Osteoblast (primary cell): ENCODE data around the gene RNASEH2B. TPM values are rescaled to one million over a fixed set of nuclear protein-coding genes. Genes with fewer than 3 reads are reported as not detected.

Experiments
- DNase-seq: peaks from one replicate; pipeline ENCODE4 v3.0.0; 2011; ENCODE audit warnings: low spot score, mixed read lengths; ENCODE audit not compliant: insufficient read length; ENCODE audit errors: missing footprints
- H2AFZ ChIP-seq: 2 replicates; pipeline ENCODE4 v1.6.0; 2011; ENCODE audit warnings: mild to moderate bottlenecking, low read length
- H3K27ac ChIP-seq: 2 replicates; pipeline ENCODE4 v1.5.1; 2011; ENCODE audit warnings: mild to moderate bottlenecking, low read depth, low read length, moderate library complexity
- H3K27me3 ChIP-seq: 2 replicates; pipeline ENCODE4 v1.6.0; 2012; ENCODE audit warnings: mild to moderate bottlenecking, control low read depth, inconsistent platforms, low read length, moderate library complexity; ENCODE audit not compliant: insufficient read depth
- H3K36me3 ChIP-seq: 2 replicates; pipeline ENCODE4 v1.5.1; 2011; ENCODE audit warnings: mild to moderate bottlenecking, low read length, control low read depth, moderate library complexity; ENCODE audit not compliant: insufficient read depth
- H3K4me1 ChIP-seq: 2 replicates; pipeline ENCODE4 v1.5.1; 2011; ENCODE audit warnings: mild to moderate bottlenecking, low read length, control low read depth, moderate library complexity; ENCODE audit not compliant: insufficient read depth
- H3K4me2 ChIP-seq: 2 replicates; pipeline ENCODE4 v1.6.0; 2011; ENCODE audit warnings: mild to moderate bottlenecking, low read length; ENCODE audit not compliant: insufficient read depth
- H3K4me3 ChIP-seq: fragments of 200-600 bp; sonication (generic); 3 replicates; pipeline ENCODE4 v1.5.1; 2012; ENCODE audit warnings: mild to moderate bottlenecking, low read length, inconsistent platforms; ENCODE audit not compliant: insufficient read depth
- H3K79me2 ChIP-seq: 2 replicates; pipeline ENCODE4 v1.6.0; 2012; ENCODE audit warnings: mild to moderate bottlenecking, low read length, control low read depth, inconsistent platforms; ENCODE audit not compliant: insufficient read depth
- H3K9me3 ChIP-seq: 2 replicates; pipeline ENCODE4 v1.5.1; 2011; ENCODE audit warnings: low read depth, low read length, control low read depth
- H4K20me1 ChIP-seq: 2 replicates; pipeline ENCODE4 v1.6.0; 2012; ENCODE audit warnings: mild to moderate bottlenecking, low read length, control low read depth; ENCODE audit not compliant: insufficient read depth
- total RNA-seq: library from RNA; depleted of rRNA; stranded (reverse); fragments of >200 nt; gene quantifications from 2 replicates; pipeline ENCODE4 v1.2.3, GENCODE V29; 2012
- TF ChIP-seq, protein P1 (sequence below): IDR thresholded peaks from 2 replicates; pipeline ENCODE4 v1.5.1; 2011; ENCODE audit warnings: mild to moderate bottlenecking, low read depth, low read length, moderate library complexity; ENCODE audit errors: extremely low read depth

RNASEH2B gene
- total RNA-seq, 1 donor, result 47.4 TPM

DNA sequence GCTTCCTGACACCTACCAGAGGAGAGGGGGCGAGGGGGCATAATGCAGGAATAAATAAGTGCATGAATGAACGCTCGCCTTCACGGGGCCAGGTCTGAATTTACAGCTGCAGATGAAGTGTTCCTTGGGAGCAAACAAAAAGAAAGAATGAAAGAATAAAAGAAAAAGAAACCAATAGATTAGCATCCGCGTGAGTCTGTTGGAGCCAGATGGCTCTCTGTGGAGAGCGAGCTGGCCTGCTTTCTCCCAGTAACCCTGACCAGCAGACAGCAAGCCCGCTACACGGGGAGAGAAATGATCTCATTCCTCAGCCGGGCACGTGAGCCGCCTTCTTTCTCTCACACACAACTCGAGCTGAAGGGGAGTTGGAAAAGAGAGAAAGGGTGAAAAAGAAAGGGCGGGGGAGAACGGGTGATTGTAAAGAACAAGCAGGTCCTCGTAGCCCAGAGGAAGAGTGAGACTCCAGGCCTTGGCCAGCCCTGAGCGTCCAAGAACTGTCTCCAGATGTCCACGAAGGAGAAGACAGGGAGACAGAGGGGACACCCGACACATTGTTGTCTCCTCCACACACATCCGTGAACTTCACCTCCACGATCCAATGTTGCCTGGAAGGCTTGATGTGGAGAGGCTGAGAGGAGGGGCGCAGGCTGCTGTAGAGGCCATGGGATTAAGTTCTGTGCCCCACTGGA lies 81.4 kb downstream of the RNASEH2B start:
- peaks cover 4% of the 10 kb centered on the region for H3K4me1 ChIP-seq
- H3K9me3 ChIP-seq, result no peaks in the 10 kb centered on the region
- no peak overlapping the region for H3K27ac ChIP-seq
- H3K4me2 ChIP-seq, result peak overlapping the region; percentile 45
- DNase-seq, result no peak
- H3K27me3 ChIP-seq, result peaks cover 16% of the 10 kb centered on the region
- H4K20me1 ChIP-seq, result no peaks in the 10 kb centered on the region
- no peaks in the 10 kb centered on the region for H3K36me3 ChIP-seq
- TF ChIP-seq, protein P1, sequence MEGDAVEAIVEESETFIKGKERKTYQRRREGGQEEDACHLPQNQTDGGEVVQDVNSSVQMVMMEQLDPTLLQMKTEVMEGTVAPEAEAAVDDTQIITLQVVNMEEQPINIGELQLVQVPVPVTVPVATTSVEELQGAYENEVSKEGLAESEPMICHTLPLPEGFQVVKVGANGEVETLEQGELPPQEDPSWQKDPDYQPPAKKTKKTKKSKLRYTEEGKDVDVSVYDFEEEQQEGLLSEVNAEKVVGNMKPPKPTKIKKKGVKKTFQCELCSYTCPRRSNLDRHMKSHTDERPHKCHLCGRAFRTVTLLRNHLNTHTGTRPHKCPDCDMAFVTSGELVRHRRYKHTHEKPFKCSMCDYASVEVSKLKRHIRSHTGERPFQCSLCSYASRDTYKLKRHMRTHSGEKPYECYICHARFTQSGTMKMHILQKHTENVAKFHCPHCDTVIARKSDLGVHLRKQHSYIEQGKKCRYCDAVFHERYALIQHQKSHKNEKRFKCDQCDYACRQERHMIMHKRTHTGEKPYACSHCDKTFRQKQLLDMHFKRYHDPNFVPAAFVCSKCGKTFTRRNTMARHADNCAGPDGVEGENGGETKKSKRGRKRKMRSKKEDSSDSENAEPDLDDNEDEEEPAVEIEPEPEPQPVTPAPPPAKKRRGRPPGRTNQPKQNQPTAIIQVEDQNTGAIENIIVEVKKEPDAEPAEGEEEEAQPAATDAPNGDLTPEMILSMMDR, result no peak
- H2AFZ ChIP-seq, result peak overlapping the region; percentile 41
- no peaks in the 10 kb centered on the region for H3K79me2 ChIP-seq
- no peak overlapping the region for H3K4me3 ChIP-seq

DNA sequence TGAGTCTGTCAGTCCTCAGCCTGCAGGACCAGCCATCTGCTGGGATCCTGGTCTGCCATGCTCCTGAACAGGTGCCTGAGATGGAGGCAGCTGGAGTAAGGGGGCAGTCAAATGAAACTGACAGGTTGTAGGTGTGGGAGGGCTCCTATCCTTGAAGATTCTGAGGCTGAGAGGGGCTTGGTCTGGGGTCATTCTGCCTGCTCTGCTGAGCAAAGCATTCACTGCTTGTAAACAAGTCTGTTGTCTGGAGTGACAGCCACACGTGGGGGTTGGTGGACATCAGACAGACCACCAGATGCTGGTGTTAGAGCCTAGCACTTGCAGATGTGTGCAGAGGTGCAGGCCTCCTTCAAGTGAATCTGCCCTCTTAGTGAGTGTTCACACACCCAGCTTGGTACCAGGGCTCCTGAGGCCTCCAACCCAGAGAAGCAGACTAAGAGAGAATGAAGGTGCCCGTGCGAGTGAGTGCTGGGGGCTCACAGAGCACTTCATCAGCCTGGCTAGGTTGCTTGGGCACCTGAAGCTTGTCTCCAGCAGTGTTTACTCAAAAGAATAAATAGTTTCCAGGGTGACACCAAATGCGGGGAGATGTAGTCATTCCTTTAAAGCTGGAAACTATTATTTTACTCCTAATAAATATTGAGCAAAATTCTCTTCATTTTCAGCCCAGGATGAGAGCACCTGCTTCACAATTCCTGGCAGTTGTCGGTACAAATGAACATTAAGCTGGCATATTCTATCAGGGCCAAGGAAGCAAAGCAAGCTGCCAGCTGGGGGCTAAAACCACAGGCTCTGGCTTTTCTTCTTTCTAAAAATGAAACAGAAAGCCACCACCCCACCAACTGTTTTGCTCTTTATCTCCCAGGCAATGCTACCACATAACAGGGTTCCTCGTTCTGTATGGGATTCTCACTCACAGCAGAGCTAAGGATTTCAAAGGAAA lies 82.3 kb downstream of the RNASEH2B start:
- Histone ChIP-seq H2AFZ (no peak overlapping the region), H3K4me2 (no peak overlapping the region), H3K27ac (no peak overlapping the region)

DNA sequence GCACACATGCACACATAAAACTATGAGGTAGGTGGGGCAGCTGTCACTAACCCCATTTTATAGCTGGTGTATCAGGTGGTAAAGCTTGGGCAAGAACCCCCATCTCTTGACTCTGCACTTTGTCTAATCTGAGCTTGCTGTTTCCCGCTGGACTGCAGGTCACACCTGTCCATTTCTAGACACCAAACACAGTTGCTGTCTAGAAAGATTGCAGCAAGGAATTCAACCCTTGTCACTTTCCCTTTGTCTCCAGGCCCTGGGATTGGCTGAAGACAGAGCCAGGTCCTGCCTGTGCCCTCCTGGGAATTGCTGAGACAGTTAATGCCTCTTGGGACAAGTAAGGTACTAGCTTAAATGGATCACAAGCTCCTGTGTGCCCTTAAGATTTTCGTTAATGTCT lies 83.8 kb downstream of the RNASEH2B start:
- no peak for DNase-seq
- H3K9me3 ChIP-seq, result no peaks in the 10 kb centered on the region
- H3K36me3 ChIP-seq, result no peaks in the 10 kb centered on the region
- no peak overlapping the region for H3K4me3 ChIP-seq
- peak overlapping the region; percentile 65 for H3K4me2 ChIP-seq
- no peaks in the 10 kb centered on the region for H3K79me2 ChIP-seq
- peaks cover 21% of the 10 kb centered on the region for H3K27me3 ChIP-seq
- peaks cover 4% of the 10 kb centered on the region for H3K4me1 ChIP-seq
- H4K20me1 ChIP-seq, result no peaks in the 10 kb centered on the region
- no peak overlapping the region for H3K27ac ChIP-seq
- H2AFZ ChIP-seq, result no peak overlapping the region
- TF ChIP-seq, protein P1, result no peak

More for the DNA sequence above, 82.3 kb downstream of the RNASEH2B start:
- DNase-seq, result no peak
- Histone ChIP-seq H3K9me3 (no peaks in the 10 kb centered on the region), H3K4me1 (peaks cover 4% of the 10 kb centered on the region), H3K79me2 (no peaks in the 10 kb centered on the region), H3K36me3 (no peaks in the 10 kb centered on the region), H4K20me1 (no peaks in the 10 kb centered on the region), H3K4me3 (no peak overlapping the region), H3K27me3 (peaks cover 18% of the 10 kb centered on the region)
- TF ChIP-seq, protein P1, result no peak

DNA sequence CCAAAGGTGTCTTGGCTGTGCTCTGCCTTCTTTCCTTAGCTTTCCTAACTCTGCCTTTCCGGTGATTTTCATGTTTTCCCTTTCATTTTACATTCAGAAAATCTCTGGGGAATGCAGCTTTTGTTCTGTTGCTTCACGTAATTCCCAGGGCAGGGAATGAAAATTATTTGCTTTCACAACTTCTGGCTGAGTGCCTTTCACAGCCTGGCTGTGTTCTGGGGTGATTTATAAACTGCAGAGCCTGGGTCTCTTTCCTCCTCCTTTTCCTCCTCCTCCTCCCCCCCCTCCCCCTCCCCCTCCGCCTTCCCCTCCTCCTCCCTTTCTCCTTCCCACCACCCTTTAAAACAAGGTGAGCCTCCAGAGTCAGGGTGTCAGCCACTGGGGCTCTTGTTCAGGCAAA lies 84.3 kb downstream of the RNASEH2B start:
- Histone ChIP-seq H4K20me1 (no peaks in the 10 kb centered on the region), H3K4me3 (no peak overlapping the region), H3K4me1 (peaks cover 4% of the 10 kb centered on the region), H3K9me3 (no peaks in the 10 kb centered on the region), H3K27me3 (peaks cover 21% of the 10 kb centered on the region), H3K36me3 (no peaks in the 10 kb centered on the region), H3K4me2 (peak overlapping the region; percentile 65), H3K27ac (no peak overlapping the region), H2AFZ (no peak overlapping the region), H3K79me2 (no peaks in the 10 kb centered on the region)
- TF ChIP-seq, protein P1, result no peak
- no peak for DNase-seq
